Measurements from ENCODE around the gene C1orf226.

The C1orf226 gene

GRCh38 chr1:162386292-162387225 is 5.0 kb downstream of the C1orf226 start:
- TF ChIP-seq ARNTL (CRISPR knock-in tag; IDR thresholded peaks at IDR 0.05; ENCODE audit: borderline replicate concordance, low read depth) (no peak), BACH2 (CRISPR knock-in tag; IDR thresholded peaks at IDR 0.05; ENCODE audit: borderline replicate concordance) (no peak), CREB5 (CRISPR knock-in tag; IDR thresholded peaks at IDR 0.05; ENCODE audit: low read depth) (no peak), PPARA (CRISPR knock-in tag; IDR thresholded peaks at IDR 0.05; ENCODE audit: borderline replicate concordance) (no peak), ISL1 (CRISPR knock-in tag; IDR thresholded peaks at IDR 0.05) (no peak), CSRNP3 (CRISPR knock-in tag; IDR thresholded peaks at IDR 0.05) (no peak), PATZ1 (CRISPR knock-in tag; IDR thresholded peaks at IDR 0.05; ENCODE audit: borderline replicate concordance) (no peak), TOX (CRISPR knock-in tag; IDR thresholded peaks at IDR 0.05; ENCODE audit: borderline replicate concordance) (no peak), POU6F1 (CRISPR knock-in tag; IDR thresholded peaks at IDR 0.05; ENCODE audit: borderline replicate concordance, low read depth) (no peak), ZFP30 (CRISPR knock-in tag; IDR thresholded peaks at IDR 0.05) (no peak), ZNF565 (CRISPR knock-in tag; conservative IDR thresholded peaks at IDR 0.05; ENCODE audit: low read depth) (no peak), ZNF8 (CRISPR knock-in tag; IDR thresholded peaks at IDR 0.05) (no peak), CSDC2 (CRISPR knock-in tag; IDR thresholded peaks at IDR 0.05) (no peak), SNAI2 (CRISPR knock-in tag; IDR thresholded peaks at IDR 0.05) (no peak), ESRRG (CRISPR knock-in tag; IDR thresholded peaks at IDR 0.05) (no peak), ZNF70 (CRISPR knock-in tag; IDR thresholded peaks at IDR 0.05) (no peak), OSR1 (CRISPR knock-in tag; IDR thresholded peaks at IDR 0.05) (no peak)

GRCh38 chr1:162387226-162388082 is 5.9 kb downstream of the C1orf226 start:
- TF ChIP-seq ZNF70 (CRISPR knock-in tag; IDR thresholded peaks at IDR 0.05), result no peak
- TF ChIP-seq PATZ1 (CRISPR knock-in tag; IDR thresholded peaks at IDR 0.05; ENCODE audit: borderline replicate concordance), result no peak
- no peak for TF ChIP-seq CSRNP3 (CRISPR knock-in tag; IDR thresholded peaks at IDR 0.05)
- ATAC-seq, result no peak

More at GRCh38 chr1:162386292-162387225, 5.0 kb downstream of the C1orf226 start:
- ATAC-seq, result no peak

Measured in SK-N-SH treated with all-trans-retinoic acid at 6 μM for 48 hours (cell line).